ENCODE measurements around the gene MFSD1.

DNA sequence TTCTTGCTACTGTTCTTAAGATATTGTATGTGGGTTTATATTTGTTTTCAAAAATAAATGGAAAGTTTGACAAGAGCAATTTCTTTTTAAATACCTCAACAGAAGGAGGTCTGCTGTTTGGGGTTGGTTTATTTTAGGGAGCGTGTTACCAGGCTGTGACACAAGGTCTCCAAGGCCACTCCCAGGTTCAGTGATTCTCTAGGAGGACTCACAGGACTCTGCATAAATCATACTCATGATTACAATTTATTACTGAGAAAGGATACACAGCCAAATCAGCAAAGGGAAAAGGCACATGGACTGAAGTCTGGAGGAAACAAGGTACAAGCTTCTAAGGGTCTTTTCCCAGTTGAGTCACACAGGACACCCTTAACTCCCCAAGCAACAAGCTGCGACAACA lies 18.8 kb upstream of the MFSD1 start:
- TF ChIP-seq RAD21 (IDR thresholded peaks at IDR 0.05; ENCODE audit: low read length) = no peak
- TF ChIP-seq MXI1 (IDR thresholded peaks at IDR 0.05; ENCODE audit: borderline replicate concordance, low read depth, low read length) = no peak

Measured in IMR-90 (cell line).